GM12878 (cell line): ENCODE measurements around the gene FGF14. TPM values are rescaled to one million over a fixed set of nuclear protein-coding genes. Genes with fewer than 3 reads are reported as not detected.

Experiments
- ATAC-seq: fragments of 200-7000 bp; cut with Tn5 transposase; 3 replicates; pipeline ENCODE4 v1.9.1; 2020; ENCODE audit warnings: mild to moderate bottlenecking, moderate library complexity
- BruUV-seq: library from RNA; stranded (reverse); fragments of 400-500 nt; replicated peaks from 2 replicates; lab custom pipeline; 2021; lab: Mats Ljungman, UMichigan
- CTCF ChIA-PET: fragments of 300-600 bp; sonication (Branson Sonifier 250); formaldehyde crosslinking; extraction: SDS; loops from one replicate; lab custom pipeline; 2021; ENCODE audit warnings: inconsistent platforms; lab: Yijun Ruan, JAX
- POLR2A ChIA-PET: fragments of 350-600 bp; formaldehyde crosslinking; extraction: SDS; loops from one replicate; lab custom pipeline; 2021; ENCODE audit warnings: inconsistent platforms; lab: Charles Lee
- RAD21 ChIA-PET: fragments of 300-600 bp; sonication (Branson Sonifier 250); formaldehyde crosslinking; loops from one replicate; lab custom pipeline; 2023; ENCODE audit warnings: antibody characterized with exemption; ENCODE audit not compliant: unreplicated experiment; lab: Charles Lee
- SMC1A ChIA-PET: fragments of 300-600 bp; sonication (Branson Sonifier 250); formaldehyde crosslinking; loops from one replicate; lab custom pipeline; 2023; ENCODE audit not compliant: unreplicated experiment, uncharacterized antibody; lab: Charles Lee
- DNase-seq: peaks from one replicate; pipeline ENCODE4 v3.0.0-alpha.2; 2011; ENCODE audit warnings: low read depth, low spot score
- FAIRE-seq: peaks from 3 replicates; lab custom pipeline; 2011; peaks lifted over from hg19 to GRCh38; lab: Jason Lieb, UNC
- H2AFZ ChIP-seq: 2 replicates; pipeline ENCODE4 v1.6.0; 2011; ENCODE audit warnings: low read depth, low read length, control low read depth; ENCODE audit not compliant: control insufficient read depth
- H3K27ac ChIP-seq: 2 replicates; pipeline ENCODE4 v1.5.1; 2011; ENCODE audit warnings: control low read depth; ENCODE audit not compliant: control insufficient read depth, insufficient read depth
- H3K27me3 ChIP-seq, 2 experiments: replicated peaks in 1 of 2; 2 replicates each; pipeline versions ENCODE4 v1.6.0 to v1.6.1; 2011; ENCODE audit warnings: low read length in 1 of 2; ENCODE audit not compliant: control insufficient read depth in 2 of 2, insufficient read depth in 2 of 2
- H3K36me3 ChIP-seq, 2 experiments: 2 replicates each; pipeline ENCODE4 v1.5.1; 2011; ENCODE audit warnings: low read length in 1 of 2; ENCODE audit not compliant: control insufficient read depth in 2 of 2, insufficient read depth in 2 of 2
- H3K4me1 ChIP-seq: 2 replicates; pipeline ENCODE4 v1.6.1; 2011; ENCODE audit warnings: mild to moderate bottlenecking, low read length, moderate library complexity, mixed read lengths; ENCODE audit not compliant: control insufficient read depth, insufficient read depth
- H3K4me2 ChIP-seq: 2 replicates; pipeline ENCODE4 v1.6.0; 2011; ENCODE audit warnings: control low read depth; ENCODE audit not compliant: control insufficient read depth, insufficient read depth
- H3K4me3 ChIP-seq: fragments of 200-600 bp; sonication (generic); 2 replicates; pipeline ENCODE4 v1.5.1; 2016
- H3K79me2 ChIP-seq: 2 replicates; pipeline ENCODE4 v1.6.0; 2011; ENCODE audit warnings: low read length; ENCODE audit not compliant: control insufficient read depth, insufficient read depth
- H3K9ac ChIP-seq: 2 replicates; pipeline ENCODE4 v1.8.0; 2011; ENCODE audit warnings: low read length, control low read depth, mixed read lengths; ENCODE audit not compliant: control insufficient read depth, insufficient read depth
- H3K9me3 ChIP-seq: replicated peaks from 3 replicates; pipeline ENCODE4 v1.5.1; 2011; ENCODE audit warnings: mild to moderate bottlenecking, low read length; ENCODE audit not compliant: control insufficient read depth, insufficient read depth
- H4K20me1 ChIP-seq: 2 replicates; pipeline ENCODE4 v1.6.0; 2011; ENCODE audit not compliant: control insufficient read depth, insufficient read depth
- BCL11A ChIP-seq: IDR thresholded peaks from 2 replicates; pipeline ENCODE4 v1.6.1; 2011; ENCODE audit warnings: low read depth, low read length
- CHD1 ChIP-seq: IDR thresholded peaks from 2 replicates; pipeline ENCODE4 v1.6.1; 2012; ENCODE audit warnings: low read depth, low read length, improper control_type of control experiment
- E2F8 ChIP-seq: fragments of 450-650 bp; IDR thresholded peaks from 2 replicates; pipeline ENCODE4 v1.6.1; 2018; ENCODE audit warnings: mild to moderate bottlenecking, low read depth, moderate library complexity; ENCODE audit not compliant: partially characterized antibody
- EGR1 ChIP-seq, 2 experiments: IDR thresholded peaks; 1 replicate in 1 of 2; 2 replicates in 1 of 2; pipeline ENCODE4 v1.6.1; 2011 to 2012; ENCODE audit warnings: low read depth in 2 of 2, low read length in 2 of 2, borderline replicate concordance in 1 of 2, mild to moderate bottlenecking in 1 of 2, moderate library complexity in 1 of 2
- EP300 ChIP-seq, 2 experiments: fragments of 150-350 bp in 1 of 2; IDR thresholded peaks; 2 replicates each; pipeline ENCODE4 v1.6.1; 2011 to 2012; ENCODE audit warnings: low read depth in 2 of 2, low read length in 2 of 2, borderline replicate concordance in 1 of 2, improper control_type of control experiment in 1 of 2, inconsistent platforms in 1 of 2; ENCODE audit not compliant: control insufficient read depth in 1 of 2
- FOXM1 ChIP-seq: IDR thresholded peaks from 2 replicates; pipeline ENCODE4 v1.6.1; 2012; ENCODE audit warnings: low read depth, mild to moderate bottlenecking, inconsistent platforms, low read length, moderate library complexity
- KDM1A ChIP-seq: fragments of 200-600 bp; sonication (generic); IDR thresholded peaks from 2 replicates; pipeline ENCODE4 v1.6.1; 2016; ENCODE audit warnings: borderline replicate concordance
- MLLT1 ChIP-seq: fragments of 450-650 bp; IDR thresholded peaks from 2 replicates; pipeline ENCODE4 v1.6.1; 2016; ENCODE audit warnings: mild to moderate bottlenecking
- MYB ChIP-seq: fragments of 150-350 bp; IDR thresholded peaks from 2 replicates; pipeline ENCODE4 v1.6.1; 2014; ENCODE audit warnings: mild to moderate bottlenecking, low read depth, low read length, borderline replicate concordance
- NRF1 ChIP-seq: conservative IDR thresholded peaks from 2 replicates; pipeline ENCODE4 v1.6.1; 2011; ENCODE audit warnings: mild to moderate bottlenecking, low read depth, low read length, improper control_type of control experiment
- RB1 ChIP-seq: fragments of 450-650 bp; formaldehyde crosslinking; IDR thresholded peaks from 2 replicates; pipeline ENCODE4 v1.6.1; 2017; ENCODE audit warnings: mild to moderate bottlenecking, borderline replicate concordance
- RCOR1 ChIP-seq: conservative IDR thresholded peaks from 2 replicates; pipeline ENCODE4 v1.6.1; 2012; ENCODE audit warnings: low read depth, low read length, improper control_type of control experiment
- TCF12 ChIP-seq: IDR thresholded peaks from 2 replicates; pipeline ENCODE4 v1.6.1; 2011; ENCODE audit warnings: low read depth, mild to moderate bottlenecking, low read length
- ZBTB11 ChIP-seq: fragments of 450-650 bp; formaldehyde crosslinking; IDR thresholded peaks from 2 replicates; pipeline ENCODE4 v1.5.0; 2022; ENCODE audit warnings: mild to moderate bottlenecking, missing genetic modification characterization
- WGBS: methylation state at CpG from one replicate; pipeline ENCODE4 v1.1.6; 2016; ENCODE audit warnings: low lambda C conversion rate; ENCODE audit not compliant: insufficient replicate concordance, insufficient coverage; ENCODE audit errors: missing lambda C conversion rate; 5-methylcytosine and 5-hydroxymethylcytosine counted together
- in situ Hi-C: fragments of 300-500 bp; cut with MboI; formaldehyde crosslinking; loops from 9 replicates; pipeline ENCODE4 v1.14.3; 2018; ENCODE audit warnings: mixed read lengths
- intact Hi-C: fragments of 100-400 bp; cut with micrococcal nuclease; formaldehyde crosslinking; loops from one replicate; pipeline ENCODE4 v1.14.2; 2022; ENCODE audit not compliant: unreplicated experiment
- polyA plus RNA-seq, 11 experiments: library from polyadenylated mRNA; depleted of rRNA in 4 of 11; unstranded in 6 of 11; stranded (reverse) in 5 of 11; fragments of >200 nt; fragmentation: Nextera tagmentation in 4 of 11; fragmentation: Illumina TruSeq in 1 of 11; extraction: Ambion mirVana in 4 of 11; extraction: Trizol in 1 of 11; gene quantifications; 1 replicate in 1 of 11; 2 replicates in 10 of 11; pipeline versions ENCODE4 v1.2.1 to v1.2.3, GENCODE V29; 2011 to 2016; ENCODE audit warnings: inconsistent platforms in 2 of 11, missing spikeins in 2 of 11, low read depth in 1 of 11
- total RNA-seq, 4 experiments: library from RNA; depleted of rRNA in 3 of 4; stranded (reverse); fragments of >200 nt in 3 of 4; fragmentation: Illumina TruSeq in 1 of 4; extraction: Trizol in 1 of 4; gene quantifications; 2 replicates each; pipeline versions ENCODE4 v1.2.1 to v1.2.3, GENCODE V29; 2013 to 2021

FGF14 gene
- total and polyA plus RNA-seq, 10 of the 15 experiments (the other 5 are each of a cell fraction or from before 2014, with no cell fraction given), result under 0.01 to 0.44 (median 0.04) TPM

- 28% methylated on average over 3 of the region's 3 CpGs for WGBS
- in situ Hi-C loops, result no loop called here
- Histone ChIP-seq H3K27me3 (no peaks in the 10 kb centered on the region), H3K9ac (no peak overlapping the region), H4K20me1 (no peaks in the 10 kb centered on the region), H2AFZ (no peak overlapping the region), H3K79me2 (no peaks in the 10 kb centered on the region), H3K9me3 (no peaks in the 10 kb centered on the region), H3K27ac (no peak overlapping the region), H3K4me1 (no peaks in the 10 kb centered on the region), H3K4me2 (no peak overlapping the region), H3K4me3 (no peak overlapping the region), H3K36me3 (no peaks in the 10 kb centered on the region)
- TF ChIP-seq TCF12 (no peak), RB1 (no peak), CHD1 (no peak), EP300 (IDR thresholded peaks at IDR 0.05; ENCODE audit: borderline replicate concordance in 1 of 2, control insufficient read depth in 1 of 2, low read depth in 2 of 2, low read length in 2 of 2) (no peak), EGR1 (IDR thresholded peaks at IDR 0.05; ENCODE audit: borderline replicate concordance in 1 of 2, low read depth in 2 of 2, low read length in 2 of 2) (no peak), MYB (no peak), BCL11A (no peak), RCOR1 (no peak), FOXM1 (no peak), KDM1A (no peak), NRF1 (no peak), ZBTB11 (CRISPR knock-in tag) (no peak), E2F8 (no peak), MLLT1 (no peak)
- SMC1A ChIA-PET, result no interaction called here
- RAD21 ChIA-PET, result no interaction called here
- BruUV-seq, result no TSS peak
- CTCF ChIA-PET, result no interaction called here
- POLR2A ChIA-PET, result interaction anchor here (0.5 kb wide), 1 partner anchor 65 kb away, joined by 6 read pairs; no protein-coding TSS in a partner anchor
- ATAC-seq, result no peak
- FAIRE-seq, result no peak
- intact Hi-C loops, result no loop called here
- no peak for DNase-seq
Observed at GRCh38 chr13:101996954-101997353, 404.9 kb downstream of the FGF14 start.
